ENCODE measurements around the gene RFTN2. TPM values are rescaled to one million over a fixed set of nuclear protein-coding genes. Genes with fewer than 3 reads are reported as not detected.

RFTN2 gene
- total RNA-seq, 4 donors from 2014 or later: 13.5 to 45.8 (median 38.6) TPM

GRCh38 chr2:197600306-197600705, 75.1 kb downstream of the RFTN2 start:
- TF ChIP-seq EP300 (IDR thresholded peaks at IDR 0.05) (no peak), POLR2A (IDR thresholded peaks at IDR 0.05) (no peak)
- TF ChIP-seq, protein P1, sequence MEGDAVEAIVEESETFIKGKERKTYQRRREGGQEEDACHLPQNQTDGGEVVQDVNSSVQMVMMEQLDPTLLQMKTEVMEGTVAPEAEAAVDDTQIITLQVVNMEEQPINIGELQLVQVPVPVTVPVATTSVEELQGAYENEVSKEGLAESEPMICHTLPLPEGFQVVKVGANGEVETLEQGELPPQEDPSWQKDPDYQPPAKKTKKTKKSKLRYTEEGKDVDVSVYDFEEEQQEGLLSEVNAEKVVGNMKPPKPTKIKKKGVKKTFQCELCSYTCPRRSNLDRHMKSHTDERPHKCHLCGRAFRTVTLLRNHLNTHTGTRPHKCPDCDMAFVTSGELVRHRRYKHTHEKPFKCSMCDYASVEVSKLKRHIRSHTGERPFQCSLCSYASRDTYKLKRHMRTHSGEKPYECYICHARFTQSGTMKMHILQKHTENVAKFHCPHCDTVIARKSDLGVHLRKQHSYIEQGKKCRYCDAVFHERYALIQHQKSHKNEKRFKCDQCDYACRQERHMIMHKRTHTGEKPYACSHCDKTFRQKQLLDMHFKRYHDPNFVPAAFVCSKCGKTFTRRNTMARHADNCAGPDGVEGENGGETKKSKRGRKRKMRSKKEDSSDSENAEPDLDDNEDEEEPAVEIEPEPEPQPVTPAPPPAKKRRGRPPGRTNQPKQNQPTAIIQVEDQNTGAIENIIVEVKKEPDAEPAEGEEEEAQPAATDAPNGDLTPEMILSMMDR (IDR thresholded peaks at IDR 0.05): no peak
- no peaks in the 10 kb centered on the region for H3K27me3 ChIP-seq
- DNase-seq (ENCODE audit: low spot score in 2 of 2): no peak
- WGBS, 2 donors: 91 to 99% methylated on average over 5 of the region's 5 CpGs
- H3K9me3 ChIP-seq: no peaks in the 10 kb centered on the region
- H3K4me1 ChIP-seq: peaks cover 0 to 23% (median 0%) of the 10 kb centered on the region in 4 donors
- H3K27ac ChIP-seq: no peak overlapping the region
- H3K36me3 ChIP-seq: peaks cover 0 to 5% (median 3%) of the 10 kb centered on the region in 3 donors
- H3K4me3 ChIP-seq: no peak overlapping the region

DNA sequence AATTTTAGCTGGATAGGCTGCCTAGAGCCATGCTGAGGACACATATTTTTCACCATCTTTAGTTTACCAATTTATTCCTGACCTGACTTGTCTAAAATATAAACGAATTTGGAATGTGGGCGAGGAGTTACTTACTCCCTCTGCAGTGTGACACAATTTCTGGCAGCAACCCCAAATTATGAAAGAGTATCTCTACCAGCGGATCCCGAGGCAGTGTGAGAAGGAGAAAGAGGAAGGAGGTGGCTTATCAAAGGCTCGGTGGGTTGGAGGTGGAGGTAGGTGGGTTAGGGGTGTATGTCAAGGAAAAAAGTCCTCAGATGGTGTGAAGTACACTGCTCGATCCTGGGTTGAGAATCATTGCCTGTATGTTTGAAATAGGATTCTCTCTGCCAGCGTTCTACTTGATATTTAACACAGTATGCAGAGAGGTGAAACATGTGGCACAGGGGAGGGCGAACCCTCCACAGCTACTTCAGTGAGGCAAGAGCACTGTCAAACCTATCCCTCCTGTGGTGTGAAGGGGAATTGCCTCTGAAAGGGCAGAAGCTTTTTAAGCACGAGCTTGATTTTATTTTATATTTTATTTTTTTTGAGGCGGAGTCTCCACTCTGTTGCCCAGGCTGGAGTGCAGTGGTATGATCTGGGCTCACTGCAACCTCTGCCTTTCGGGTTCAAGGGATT, 76.0 kb downstream of the RFTN2 start:
- H3K27me3 ChIP-seq: no peaks in the 10 kb centered on the region
- H3K4me1 ChIP-seq: peaks cover 0 to 23% (median 0%) of the 10 kb centered on the region in 4 donors
- no peak overlapping the region for H3K4me3 ChIP-seq
- peaks cover 0 to 12% (median 3%) of the 10 kb centered on the region in 3 donors for H3K36me3 ChIP-seq
- TF ChIP-seq, protein P1 (IDR thresholded peaks at IDR 0.05): peak in 3 of 5 experiments; percentile 11 to 18 (median 13)
- TF ChIP-seq EP300 (IDR thresholded peaks at IDR 0.05): no peak
- peak in 1 of 2 donors; percentile 9 for DNase-seq (ENCODE audit: low spot score in 2 of 2)
- H3K27ac ChIP-seq: peak overlapping the region in 1 of 4 donors; percentile 77
- WGBS, 2 donors: 70 to 77% methylated on average over 11 of the region's 11 CpGs
- no peaks in the 10 kb centered on the region for H3K9me3 ChIP-seq

DNA sequence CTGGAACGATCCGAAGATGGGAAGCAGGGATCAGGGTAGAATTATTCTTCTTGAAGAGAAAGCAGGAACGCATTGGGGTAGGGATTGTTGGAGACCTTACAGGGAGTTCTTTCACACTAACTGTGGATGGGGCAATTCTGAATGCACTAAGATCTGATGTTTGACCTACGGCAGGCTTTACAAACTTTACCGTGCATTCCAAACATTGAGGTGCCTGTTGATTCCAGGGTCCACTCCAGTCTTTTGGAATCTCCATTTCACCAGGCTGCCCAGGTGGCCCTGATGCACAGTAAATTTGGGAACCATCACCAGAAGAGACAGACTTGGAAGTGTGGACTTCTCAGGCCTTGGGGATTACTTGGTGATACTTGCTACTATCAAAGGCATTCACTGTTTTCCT, 76.9 kb downstream of the RFTN2 start:
- H3K4me1 ChIP-seq: peaks cover 0 to 23% (median 0%) of the 10 kb centered on the region in 4 donors
- WGBS, 2 donors: 95 to 96% methylated on average over 5 of the region's 5 CpGs

GRCh38 chr2:197597166-197597565, 78.2 kb downstream of the RFTN2 start:
- H3K36me3 ChIP-seq: peaks cover 0 to 17% (median 3%) of the 10 kb centered on the region in 3 donors
- no peaks in the 10 kb centered on the region for H3K27me3 ChIP-seq
- no peak for DNase-seq (ENCODE audit: low spot score in 2 of 2)
- TF ChIP-seq, protein P1 (IDR thresholded peaks at IDR 0.05): no peak
- TF ChIP-seq POLR2A (IDR thresholded peaks at IDR 0.05) (no peak), EP300 (IDR thresholded peaks at IDR 0.05) (no peak)
- H3K27ac ChIP-seq: peak overlapping the region in 3 of 4 donors; percentile 40 to 83 (median 77)
- peaks cover 0 to 28% (median 2%) of the 10 kb centered on the region in 4 donors for H3K4me1 ChIP-seq
- WGBS, 2 donors: 56 to 57% methylated on average over 4 of the region's 4 CpGs
- no peaks in the 10 kb centered on the region for H3K9me3 ChIP-seq
- H3K4me3 ChIP-seq: no peak overlapping the region

More for the DNA sequence above, 76.9 kb downstream of the RFTN2 start:
- no peak for DNase-seq (ENCODE audit: low spot score in 2 of 2)
- Histone ChIP-seq H3K27ac (peak overlapping the region in 2 of 4 donors; percentile 77 to 83), H3K9me3 (no peaks in the 10 kb centered on the region), H3K36me3 (peaks cover 0 to 17% (median 3%) of the 10 kb centered on the region in 3 donors), H3K27me3 (no peaks in the 10 kb centered on the region), H3K4me3 (no peak overlapping the region)
- TF ChIP-seq, protein P1 (IDR thresholded peaks at IDR 0.05): no peak
- TF ChIP-seq EP300 (IDR thresholded peaks at IDR 0.05): no peak
- TF ChIP-seq POLR2A (IDR thresholded peaks at IDR 0.05): no peak

- Histone ChIP-seq H3K9me3 (no peaks in the 10 kb centered on the region), H3K4me1 (peaks cover 0 to 30% (median 4%) of the 10 kb centered on the region in 4 donors), H3K27me3 (no peaks in the 10 kb centered on the region), H3K36me3 (peaks cover 0 to 19% (median 3%) of the 10 kb centered on the region in 3 donors), H3K27ac (peak overlapping the region in 3 of 4 donors; percentile 40 to 83 (median 77)), H3K4me3 (no peak overlapping the region)
- no peak for TF ChIP-seq EP300 (IDR thresholded peaks at IDR 0.05)
- no peak for TF ChIP-seq POLR2A (IDR thresholded peaks at IDR 0.05)
- TF ChIP-seq, protein P1 (IDR thresholded peaks at IDR 0.05): no peak
- no peak for DNase-seq (ENCODE audit: low spot score in 2 of 2)
- 13 to 26% methylated on average over 1 of the region's 1 CpG for WGBS, 2 donors
Observed at GRCh38 chr2:197596766-197597165, 78.6 kb downstream of the RFTN2 start.
